DMS53 (cell line): Measurements from ENCODE around the gene CLDND2.

Experiments used
- DNase-seq: peaks from one replicate; lab custom pipeline; 2025; lab: John Stamatoyannopoulos, UW

The CLDND2 gene

GRCh38 chr19:51354103-51354741, 14.6 kb downstream of the CLDND2 start:
- DNase-seq: no peak

- no peak for DNase-seq
These were observed 15.9 kb downstream of the CLDND2 start for GRCh38 chr19:51352783-51353360.

GRCh38 chr19:51351266-51351990, 17.4 kb downstream of the CLDND2 start:
- DNase-seq: no peak

GRCh38 chr19:51347209-51347928, 21.4 kb downstream of the CLDND2 start:
- no peak for DNase-seq

GRCh38 chr19:51346742-51347141, 22.1 kb downstream of the CLDND2 start:
- DNase-seq: no peak

GRCh38 chr19:51345076-51345620, 23.7 kb downstream of the CLDND2 start:
- DNase-seq: no peak

- DNase-seq: no peak
These were observed 25.9 kb downstream of the CLDND2 start for GRCh38 chr19:51342631-51343569.

GRCh38 chr19:51341976-51342580, 26.7 kb downstream of the CLDND2 start, which contains the start of gene VSIG10L:
TSS of gene VSIG10L (minus strand) at chr19:51342139. CDS start at chr19:51342124, 15 bp downstream.
- DNase-seq: no peak

- no peak for DNase-seq
These were observed 27.7 kb downstream of the CLDND2 start for GRCh38 chr19:51341066-51341465.

GRCh38 chr19:51339687-51340656, 28.8 kb downstream of the CLDND2 start:
- peak; percentile 29 for DNase-seq

- DNase-seq: no peak
These were observed 29.5 kb downstream of the CLDND2 start for GRCh38 chr19:51339313-51339686.

GRCh38 chr19:51338563-51339312, 30.1 kb downstream of the CLDND2 start:
- DNase-seq: peak; percentile 46

GRCh38 chr19:51337861-51338562, 30.8 kb downstream of the CLDND2 start:
- no peak for DNase-seq

- DNase-seq: no peak
These were observed 31.5 kb downstream of the CLDND2 start for GRCh38 chr19:51337141-51337860.

GRCh38 chr19:51333836-51334460, 34.9 kb downstream of the CLDND2 start:
- no peak for DNase-seq

- DNase-seq: no peak
These were observed 37.1 kb downstream of the CLDND2 start for GRCh38 chr19:51331716-51332115.

- DNase-seq: no peak
These were observed 37.6 kb downstream of the CLDND2 start for GRCh38 chr19:51331193-51331592.
